ENCODE data around the gene RASL12.
"Not testable (repeated sequence)": the region's sequence is repeated elsewhere in the genome, so short reads cannot be mapped to it uniquely, and the experiment has no call there.

The RASL12 gene, protein sequence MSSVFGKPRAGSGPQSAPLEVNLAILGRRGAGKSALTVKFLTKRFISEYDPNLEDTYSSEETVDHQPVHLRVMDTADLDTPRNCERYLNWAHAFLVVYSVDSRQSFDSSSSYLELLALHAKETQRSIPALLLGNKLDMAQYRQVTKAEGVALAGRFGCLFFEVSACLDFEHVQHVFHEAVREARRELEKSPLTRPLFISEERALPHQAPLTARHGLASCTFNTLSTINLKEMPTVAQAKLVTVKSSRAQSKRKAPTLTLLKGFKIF
- 0 reads per million in 2 donors for total RNA-seq

DNA sequence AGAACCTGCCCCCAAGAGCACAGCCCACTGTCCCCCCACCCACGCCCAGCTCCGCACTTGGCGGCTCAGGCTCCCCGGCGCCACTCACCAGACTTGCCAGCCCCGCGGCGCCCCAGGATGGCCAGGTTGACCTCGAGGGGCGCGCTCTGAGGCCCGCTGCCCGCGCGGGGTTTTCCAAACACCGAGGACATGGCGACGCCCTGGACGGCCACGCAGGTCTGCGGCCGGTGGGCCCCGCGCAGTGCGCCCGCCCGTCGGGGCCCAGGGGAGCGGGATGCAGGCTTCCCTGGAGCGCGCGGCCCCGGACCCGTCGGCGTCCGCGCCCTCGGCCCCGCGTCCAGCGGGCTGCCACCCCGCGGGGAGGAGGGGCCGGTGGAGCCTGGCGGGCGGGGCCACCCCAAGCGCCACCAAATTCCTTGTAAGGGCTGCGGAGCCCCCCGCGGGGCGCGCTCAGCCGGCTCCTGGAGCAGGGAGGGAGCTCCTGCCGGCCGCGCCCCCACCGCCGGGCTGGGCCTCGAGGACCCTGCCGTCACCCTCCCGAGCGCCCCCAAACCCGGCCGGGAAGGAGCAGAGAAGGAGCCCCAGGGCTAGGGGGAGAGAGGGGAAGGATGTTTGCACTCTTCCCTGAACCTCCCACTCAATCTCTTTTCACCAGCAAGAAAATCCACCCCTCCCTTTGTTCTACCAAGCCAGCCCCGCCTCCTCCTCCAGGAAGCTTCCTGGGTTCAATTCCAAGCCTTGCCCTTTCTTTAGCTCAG is at the start of gene RASL12:
Gene RASL12 (minus strand): TSS at position 347 of the 758 bp plus-strand sequence. CDS start 156 bp downstream, at position 191.
- no peak for DNase-seq

DNA sequence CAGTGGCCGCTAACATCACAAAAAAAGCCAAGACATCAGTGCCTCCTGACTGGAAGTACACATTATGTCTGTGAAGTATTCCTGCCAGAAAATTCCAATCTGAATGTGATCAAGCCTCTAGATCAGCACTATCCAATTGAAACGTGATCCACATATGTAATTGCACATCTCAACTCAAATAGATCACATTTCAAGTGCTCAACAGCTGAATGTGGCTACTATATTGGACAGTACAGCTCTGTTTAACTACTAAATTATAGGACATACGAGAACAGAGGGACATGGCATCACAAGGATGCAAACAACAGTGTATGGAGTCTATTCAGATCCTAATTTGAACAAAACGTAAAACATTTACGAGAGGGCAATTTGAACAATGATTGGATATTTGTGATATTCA is 47.8 kb upstream of the RASL12 start:
- no peak for DNase-seq

DNA sequence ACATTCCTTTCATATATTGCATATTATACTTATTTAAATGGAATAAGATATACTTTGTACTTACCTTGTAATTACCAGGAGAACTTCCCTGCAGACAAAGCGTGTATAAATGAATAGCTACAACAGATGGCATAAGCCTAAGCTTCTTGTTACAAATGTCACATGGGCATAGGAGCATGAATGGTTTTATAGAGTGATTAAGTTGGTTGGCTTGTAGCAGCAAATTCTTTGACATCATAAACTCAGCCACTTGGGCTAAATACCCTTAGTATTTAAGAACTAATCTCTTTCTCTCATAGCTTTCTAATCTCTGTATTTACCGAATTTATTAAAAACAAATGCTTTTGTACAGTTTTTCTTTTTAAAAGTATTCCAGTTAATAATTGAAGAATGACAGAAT is 47.3 kb upstream of the RASL12 start, which contains the start of gene UBAP1L:
Gene UBAP1L (minus strand): TSS at position 115 of the 400 bp plus-strand sequence. CDS start 8,985 bp downstream, outside the sequence.
- no peak for DNase-seq

DNA sequence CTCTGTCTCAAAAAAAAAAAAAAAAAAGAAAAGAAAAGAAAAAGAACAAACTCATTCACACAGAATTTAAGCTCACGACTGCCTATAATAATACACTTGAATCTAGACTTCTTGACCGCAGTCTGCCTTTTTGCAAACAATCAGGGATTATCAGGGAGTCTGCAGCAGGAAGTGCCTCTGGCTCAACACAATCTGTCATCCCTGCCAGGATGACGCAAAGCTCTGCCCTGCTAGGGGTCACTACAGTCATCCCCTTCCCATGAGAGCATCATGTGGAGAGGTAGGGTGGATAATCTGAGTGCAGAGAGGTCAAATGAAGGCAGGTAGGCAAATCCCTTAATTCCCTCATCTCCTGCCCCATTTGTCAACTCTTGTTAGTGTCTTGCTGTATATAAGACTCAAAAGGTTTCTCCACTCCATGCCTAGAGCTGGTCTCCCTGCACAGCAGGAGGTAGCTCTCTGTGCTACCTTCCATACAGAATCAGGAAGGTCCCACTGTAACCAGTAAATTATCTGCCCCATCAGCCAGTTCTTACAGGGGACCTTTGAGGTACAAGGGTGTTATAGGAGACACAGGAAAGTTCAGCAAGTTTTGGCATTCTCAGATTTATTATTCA is 43.0 kb upstream of the RASL12 start:
- no peak for DNase-seq

DNA sequence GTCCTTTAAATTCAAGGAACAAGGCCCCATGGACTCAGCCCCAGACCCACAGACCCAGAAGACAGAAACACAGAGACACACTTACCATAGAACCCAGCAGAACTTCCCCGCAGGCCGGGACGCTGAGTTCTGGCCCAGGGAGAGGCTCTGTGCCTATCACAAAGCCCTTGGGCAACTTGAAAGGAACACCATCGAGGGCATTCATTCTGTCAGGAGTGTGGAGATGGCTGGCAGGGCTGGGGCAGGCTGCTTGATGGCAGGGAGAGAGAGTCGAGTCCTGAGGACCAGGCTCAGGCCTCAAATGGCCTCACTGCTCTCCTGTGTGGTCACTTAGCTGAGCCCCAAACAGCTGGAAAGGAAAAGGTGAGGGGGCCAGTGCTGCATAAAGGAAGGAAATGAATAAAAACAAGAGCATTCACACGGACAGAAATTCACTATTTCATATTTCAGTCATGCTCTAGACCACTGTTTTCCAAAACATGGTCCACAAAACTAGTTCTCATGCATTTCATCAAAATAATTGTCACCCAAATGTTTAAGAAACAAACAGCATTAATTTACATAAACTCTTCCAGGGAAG is 38.3 kb upstream of the RASL12 start:
- DNase-seq: peak in 1 of 5 experiments; percentile 13

DNA sequence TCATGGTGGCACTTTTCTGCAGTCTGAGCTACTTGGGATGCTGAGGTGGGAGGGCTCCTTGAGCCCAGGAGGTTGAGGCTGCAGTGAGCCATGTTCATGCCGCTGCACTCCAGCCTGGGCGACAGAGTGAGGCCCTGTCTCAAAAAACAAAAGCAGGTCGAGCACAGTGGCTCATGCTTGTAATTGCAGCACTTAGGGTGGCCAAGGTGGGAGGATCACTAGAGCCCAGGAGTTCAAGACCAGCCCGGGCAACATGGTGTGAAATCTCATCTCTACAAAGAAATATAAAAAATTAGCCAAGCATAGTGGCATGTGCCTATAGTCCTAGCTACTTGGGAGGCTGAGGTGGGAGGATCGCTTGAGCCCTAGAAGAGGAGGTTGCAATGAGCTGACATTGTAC is 37.2 kb upstream of the RASL12 start:
- no peak for DNase-seq

DNA sequence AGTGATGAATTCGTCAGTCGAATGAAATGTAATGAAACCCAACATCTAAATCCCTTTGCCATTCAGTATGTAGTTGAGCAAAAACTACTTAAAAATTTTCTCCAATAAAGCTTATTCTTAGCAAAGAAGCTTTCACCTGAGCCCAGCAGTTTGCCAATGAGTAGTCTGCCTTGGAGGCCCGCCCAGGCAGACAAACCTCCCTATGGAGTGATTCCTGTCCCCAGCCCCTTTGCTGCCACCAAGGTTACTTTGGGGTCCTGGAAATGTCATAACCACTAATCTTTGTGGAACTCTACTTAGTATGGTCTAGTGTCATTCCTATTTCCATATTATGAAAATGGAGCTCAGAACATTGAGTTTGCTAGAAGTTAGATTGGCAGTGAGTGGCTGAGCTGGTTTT is 35.1 kb upstream of the RASL12 start:
- no peak for DNase-seq

DNA sequence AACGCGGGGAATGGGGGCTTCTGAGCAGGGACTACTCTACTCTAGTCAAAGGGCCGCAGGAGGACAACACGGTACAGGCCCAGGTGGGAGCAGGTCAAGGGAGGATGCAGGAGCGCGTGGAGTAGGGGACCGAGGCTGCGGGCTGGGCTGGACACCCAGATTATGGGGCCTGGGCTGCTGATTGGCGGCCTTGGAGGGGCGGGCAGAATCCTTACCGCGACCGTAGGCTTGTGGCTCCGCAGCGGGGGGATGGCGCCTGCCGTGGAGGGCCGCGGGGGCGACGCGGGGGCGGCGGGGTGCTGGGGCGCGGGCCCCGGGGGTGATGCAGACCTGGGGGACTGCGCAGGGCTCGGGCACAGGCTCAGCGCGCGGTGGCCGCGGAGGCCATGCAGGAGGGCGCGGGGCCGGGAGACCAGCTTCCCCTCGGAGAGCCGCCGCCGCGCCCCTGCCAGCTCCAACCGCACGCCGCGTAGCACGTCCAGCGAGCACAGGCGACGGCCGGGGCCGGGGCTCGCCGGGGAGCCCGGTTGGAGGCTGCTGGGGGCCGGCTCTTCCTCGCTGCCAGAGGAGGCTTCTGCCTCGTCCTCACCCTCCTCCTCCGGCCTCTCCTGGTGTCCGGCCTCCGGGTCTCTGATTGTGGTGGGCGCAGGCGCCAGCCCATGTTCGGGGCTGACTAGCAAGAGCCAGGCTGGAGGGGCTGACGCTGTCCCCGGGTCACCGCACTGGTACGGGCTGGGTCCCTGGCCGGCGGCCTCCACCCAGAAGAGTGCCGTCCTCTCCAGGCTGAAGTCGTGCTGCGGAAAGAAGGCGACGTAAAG is 34.3 kb upstream of the RASL12 start:
- DNase-seq: no peak

DNA sequence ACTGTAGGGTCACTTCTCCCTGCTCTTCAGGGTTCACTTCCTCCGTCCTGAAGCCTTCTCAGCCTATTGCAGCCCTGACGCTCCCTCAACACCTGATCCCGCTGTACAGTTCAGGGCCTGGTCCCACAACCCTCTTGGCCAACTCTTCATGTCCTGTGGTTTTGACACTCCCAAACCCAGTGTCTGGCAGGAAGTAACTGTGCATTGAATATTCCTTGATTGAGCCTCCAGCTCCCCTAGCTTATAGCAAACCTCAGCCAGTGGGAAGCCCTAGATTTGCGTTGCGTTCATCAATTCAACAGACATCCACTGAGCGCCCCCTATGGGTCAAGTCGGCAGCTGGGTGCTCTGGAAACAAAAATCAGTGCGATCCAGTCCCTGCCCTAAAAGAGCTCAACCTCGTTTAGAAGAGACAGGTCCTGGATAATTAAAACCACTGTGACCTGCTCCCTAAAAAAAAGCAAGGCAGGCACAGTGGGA is 33.7 kb upstream of the RASL12 start:
- peak in 3 of 5 experiments; percentile 29 to 54 (median 33) for DNase-seq

DNA sequence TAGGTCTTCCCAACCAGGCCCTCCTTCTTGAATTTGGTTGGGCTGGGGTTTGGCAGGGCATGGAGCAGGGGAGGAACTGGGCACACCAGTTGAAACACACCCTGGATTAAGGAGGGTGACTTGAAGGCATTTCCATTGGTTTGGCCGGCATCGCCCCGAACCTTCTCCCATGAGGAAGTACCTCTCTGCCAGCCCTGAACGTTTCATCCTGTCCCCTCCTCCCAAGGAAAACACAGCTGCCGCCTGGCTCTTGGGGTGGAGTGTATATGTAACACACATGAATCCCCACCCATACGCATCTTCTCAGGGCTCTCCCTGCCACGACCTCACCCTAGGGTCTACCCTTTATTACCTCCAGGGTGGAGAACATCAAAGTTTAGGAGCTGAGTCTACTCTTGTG is 32.7 kb upstream of the RASL12 start:
- DNase-seq: no peak

DNA sequence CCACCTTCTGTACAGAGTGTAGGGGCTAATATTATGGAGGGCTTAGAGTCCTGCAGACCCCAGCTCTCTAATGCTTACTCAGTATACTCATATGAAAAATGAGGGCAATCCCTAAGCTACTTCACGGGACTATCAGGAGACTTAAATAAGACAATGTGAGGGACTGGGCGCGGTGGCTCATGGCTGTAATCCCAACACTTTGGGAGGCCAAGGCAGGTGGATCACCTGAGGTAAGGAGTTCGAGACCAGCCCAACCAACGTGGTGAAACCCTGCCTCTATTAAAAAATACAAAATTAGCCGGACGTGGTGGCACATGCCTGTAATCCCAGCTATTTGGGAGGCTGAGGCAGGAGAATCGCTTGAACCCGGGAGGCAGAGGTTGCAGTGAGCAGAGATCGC is 32.0 kb upstream of the RASL12 start:
- DNase-seq: not testable (repeated sequence)

DNA sequence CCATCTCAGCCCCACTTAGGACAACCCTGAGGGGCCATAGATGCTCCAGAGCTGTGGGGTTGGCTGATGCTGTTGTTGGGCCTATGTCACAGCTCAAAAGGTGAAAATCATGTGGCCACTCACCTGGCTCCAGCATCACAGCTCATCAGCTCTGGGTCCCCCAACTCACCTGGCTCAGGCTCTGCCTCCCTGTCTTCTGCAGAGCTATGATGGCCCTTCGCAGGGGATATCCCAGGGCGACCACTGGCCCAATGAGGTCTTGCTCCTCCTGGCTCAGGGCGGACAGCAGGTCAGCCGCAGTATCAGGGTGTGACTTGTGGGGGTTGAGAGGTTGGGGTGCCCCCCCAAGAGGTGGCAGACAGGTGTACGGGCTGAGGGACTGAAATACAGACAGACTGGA is 31.5 kb upstream of the RASL12 start:
- no peak for DNase-seq

DNA sequence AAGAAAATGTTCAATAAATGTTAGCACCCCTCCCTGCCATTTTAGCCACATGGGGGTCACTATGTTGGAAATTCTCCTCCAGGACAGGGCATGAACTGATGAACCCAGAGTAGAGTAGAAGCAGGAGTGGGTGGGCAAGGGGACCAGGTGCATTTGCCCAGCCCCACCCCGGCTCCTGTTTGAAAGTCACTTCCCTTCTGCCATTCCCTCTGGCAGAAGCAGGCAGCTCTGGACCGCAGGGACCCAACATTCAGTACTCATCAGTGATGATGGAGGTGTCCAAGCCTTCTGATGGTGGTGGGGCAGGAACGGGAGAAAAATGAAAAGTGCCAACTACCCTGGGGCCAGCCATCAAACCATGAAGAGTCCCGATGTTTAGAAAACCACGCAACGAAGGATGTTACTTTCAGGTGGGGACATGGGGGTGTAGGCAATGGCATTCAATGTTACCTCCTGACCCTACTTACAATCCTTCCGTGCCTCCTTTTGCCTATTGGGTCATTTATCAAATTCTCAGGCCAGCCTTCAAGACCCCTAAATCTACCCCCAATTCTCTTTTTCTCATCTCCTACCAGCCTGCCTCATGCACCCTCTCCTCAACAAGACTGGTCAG is 30.0 kb upstream of the RASL12 start:
- no peak for DNase-seq

DNA sequence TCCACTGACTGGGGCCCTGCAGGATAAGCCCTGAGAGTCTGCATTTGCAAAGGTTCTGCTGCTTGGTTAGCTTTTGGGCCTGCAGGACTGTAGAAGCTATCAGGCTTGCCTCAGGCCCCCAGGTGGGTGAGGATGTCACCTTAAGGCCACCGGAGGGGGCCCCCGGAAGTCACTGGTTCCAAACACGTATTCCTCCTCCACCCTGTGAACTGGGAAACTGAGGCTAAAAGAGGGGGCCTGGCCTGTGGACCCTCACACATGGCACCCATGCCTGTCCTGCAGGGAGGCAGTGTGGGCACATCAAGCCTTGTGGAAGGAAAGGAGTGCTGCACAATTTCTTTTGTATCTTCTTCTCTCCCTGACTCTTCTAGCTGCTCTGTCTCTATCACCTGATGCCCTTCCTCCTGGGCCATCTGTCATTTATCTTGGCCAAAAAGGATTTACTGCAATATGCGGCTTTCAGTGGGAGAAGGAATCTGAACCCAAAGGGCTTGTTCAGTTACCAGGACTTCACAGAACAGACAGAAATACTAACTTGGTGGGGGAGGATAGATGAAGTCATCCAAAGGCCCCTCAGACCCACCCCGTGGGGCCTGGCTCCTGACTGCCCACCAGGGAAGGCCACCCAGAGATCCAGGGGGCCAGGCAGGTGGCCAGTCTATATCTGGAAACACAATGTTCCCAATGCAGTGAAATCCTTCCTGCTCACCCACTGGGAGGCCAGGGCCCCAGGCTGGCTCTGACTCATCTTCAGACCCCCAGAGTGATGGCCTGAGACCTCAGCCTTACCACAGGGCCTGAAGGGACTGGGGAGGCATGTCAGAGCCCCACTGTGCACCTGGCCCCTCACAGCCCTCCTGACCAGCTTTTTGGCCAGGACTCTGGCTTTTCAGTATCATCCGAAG is 28.9 kb upstream of the RASL12 start:
- DNase-seq: no peak

DNA sequence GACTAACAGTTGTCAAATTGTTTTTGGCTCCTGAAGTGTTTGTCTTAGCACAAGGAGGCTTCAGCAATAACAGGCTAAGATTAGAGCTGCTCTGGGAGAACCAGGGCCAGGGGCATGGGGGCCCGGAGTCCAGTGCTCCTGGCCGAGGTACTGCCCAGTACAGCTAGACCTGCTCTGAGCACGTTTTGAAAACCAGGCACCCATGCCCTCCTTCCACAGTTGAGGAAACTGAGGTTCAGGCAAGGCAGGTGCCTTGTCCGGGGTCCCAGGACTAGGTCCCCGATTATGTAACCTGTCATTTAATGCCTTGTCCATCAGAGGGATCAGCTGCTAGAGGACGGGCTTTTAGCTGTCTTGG is 27.9 kb upstream of the RASL12 start:
- DNase-seq: no peak

DNA sequence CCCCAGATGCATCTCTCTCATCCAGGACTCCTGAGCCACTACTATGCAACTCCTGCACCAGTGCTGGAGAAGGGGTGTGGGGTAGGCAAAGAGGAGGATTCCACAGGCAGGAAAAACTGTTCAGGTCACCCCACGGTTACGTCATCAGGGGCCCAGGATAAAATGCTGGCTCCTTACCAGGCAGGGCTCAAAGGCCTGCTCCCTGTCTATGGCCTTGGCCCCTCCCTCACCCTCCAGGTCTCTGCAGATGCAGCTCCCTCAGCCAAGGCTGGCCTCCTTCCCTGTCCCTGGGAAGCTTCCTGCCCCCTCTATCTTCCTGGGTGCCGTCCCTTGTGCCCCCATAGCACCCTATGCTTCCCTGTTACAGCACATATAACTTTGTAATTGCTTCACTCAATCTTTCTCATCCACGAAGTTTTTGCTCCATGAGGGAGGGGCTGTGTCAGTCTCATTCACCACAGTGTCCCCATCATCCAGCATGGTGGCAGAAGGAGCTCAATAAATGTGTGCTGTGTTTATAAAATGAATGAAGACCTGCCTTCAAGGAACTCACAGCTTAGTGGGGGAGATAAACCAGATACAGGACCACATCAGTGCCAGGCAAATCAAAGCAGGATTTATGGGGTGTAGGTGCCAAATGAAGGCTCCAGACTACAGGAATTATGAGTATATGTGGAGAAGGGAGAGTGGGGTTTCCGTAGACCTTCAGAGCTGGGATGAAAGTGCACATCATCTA is 27.4 kb upstream of the RASL12 start:
- DNase-seq: no peak

DNA sequence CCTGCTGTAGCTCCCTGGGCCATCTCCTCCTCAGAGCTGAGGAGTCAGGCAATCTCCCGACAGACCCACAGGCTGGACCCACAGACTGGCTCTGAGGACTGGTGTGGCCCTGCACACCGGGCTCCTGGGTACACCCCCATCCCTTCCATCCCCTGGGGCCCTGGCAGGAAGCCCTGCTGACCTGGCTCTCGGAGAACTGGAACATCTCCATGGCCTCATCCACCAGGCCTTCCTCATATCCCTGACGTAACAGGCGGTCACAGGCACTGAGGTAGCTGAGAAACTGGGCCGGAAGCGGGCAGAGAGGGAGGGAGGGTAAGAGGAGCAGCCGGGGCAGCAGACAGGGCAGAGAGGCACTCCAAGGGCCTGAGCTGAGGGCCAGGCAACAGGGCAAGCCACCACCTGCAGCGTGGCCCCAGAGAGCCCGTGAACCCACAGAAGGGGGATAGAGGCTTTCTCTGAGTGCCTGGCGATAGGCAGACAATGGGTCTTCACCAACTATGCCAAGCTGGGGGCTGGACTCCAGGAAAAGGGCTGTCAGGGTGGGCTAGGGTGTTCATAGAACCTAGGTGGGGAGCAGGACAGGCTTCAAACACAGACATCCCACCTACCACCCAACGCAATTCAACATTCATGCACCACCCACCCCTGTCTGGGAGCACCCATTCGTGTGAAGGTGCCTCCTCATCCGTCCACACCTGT is 26.7 kb upstream of the RASL12 start:
- DNase-seq: no peak

DNA sequence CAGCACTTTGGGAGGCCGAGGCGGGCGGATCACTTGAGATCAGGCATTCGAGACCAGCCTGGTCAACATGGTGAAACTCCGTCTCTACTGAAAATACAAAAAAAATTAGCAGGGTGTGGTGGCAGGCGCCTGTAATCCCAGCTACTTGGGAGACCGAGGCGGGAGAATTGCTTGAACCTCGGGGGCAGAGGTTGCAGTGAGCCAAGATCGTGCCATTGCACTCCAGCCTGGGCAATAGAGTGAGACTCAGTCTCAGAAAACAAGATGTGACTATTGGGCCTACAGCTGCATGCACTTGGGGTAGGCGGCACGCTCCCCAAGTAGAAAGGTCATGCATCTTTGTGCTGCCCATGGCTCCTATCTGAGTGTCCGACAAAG is 26.0 kb upstream of the RASL12 start:
- DNase-seq: not testable (repeated sequence)
